Stimulated activated CD4-positive, alpha-beta T cell treated with anti-CD3 and anti-CD28 coated beads, Interleukin-12 subunit alpha, Interleukin-12 subunit beta, amount 100 ng/mL, for 4 hours (primary cell): Measurements from ENCODE around the gene SLC27A5.
"Not testable (repeated sequence)": the region's sequence is repeated elsewhere in the genome, so short reads cannot be mapped to it uniquely, and the experiment has no call there.

Source experiments
- DNase-seq: peaks from one replicate; pipeline ENCODE4 v3.0.0-alpha.2; 2020

Gene SLC27A5

GRCh38 chr19:58549664-58550361 is 38.0 kb upstream of the SLC27A5 start:
- no peak for DNase-seq

GRCh38 chr19:58548859-58549663 is 37.3 kb upstream of the SLC27A5 start:
- no peak for DNase-seq

DNA sequence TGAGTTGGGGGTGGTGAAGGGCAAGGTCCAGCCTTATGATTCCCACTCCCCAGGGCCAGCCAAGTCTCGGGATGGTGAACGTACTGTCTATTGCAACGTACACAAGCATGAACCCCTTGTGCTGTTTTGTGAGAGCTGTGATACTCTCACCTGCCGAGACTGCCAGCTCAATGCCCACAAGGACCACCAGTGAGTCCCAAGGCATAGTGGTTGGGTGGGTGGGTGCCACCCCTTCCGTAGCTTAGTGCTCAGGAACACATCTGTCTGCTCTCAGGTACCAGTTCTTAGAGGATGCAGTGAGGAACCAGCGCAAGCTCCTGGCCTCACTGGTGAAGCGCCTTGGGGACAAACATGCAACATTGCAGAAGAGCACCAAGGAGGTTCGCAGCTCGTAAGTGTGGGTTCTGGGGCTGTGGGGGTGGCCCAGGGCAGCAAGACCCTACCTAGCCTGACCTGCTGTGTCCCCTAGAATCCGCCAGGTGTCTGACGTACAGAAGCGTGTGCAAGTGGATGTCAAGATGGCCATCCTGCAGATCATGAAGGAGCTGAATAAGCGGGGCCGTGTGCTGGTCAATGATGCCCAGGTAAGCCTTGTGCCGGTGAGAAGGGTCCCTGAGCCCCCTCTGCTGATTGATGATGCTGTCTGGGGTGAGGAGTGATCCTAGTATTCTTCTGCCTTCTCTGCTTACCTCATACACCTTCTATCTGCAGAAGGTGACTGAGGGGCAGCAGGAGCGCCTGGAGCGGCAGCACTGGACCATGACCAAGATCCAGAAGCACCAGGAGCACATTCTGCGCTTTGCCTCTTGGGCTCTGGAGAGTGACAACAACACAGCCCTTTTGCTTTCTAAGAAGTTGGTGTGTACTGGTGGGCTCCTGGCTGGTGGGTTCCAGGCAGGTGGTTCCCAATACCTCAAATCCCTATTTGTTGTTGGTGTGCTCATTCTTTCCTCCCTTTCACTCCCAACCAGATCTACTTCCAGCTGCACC is 35.8 kb upstream of the SLC27A5 start:
- no peak for DNase-seq

- DNase-seq, result no peak
These were observed 34.3 kb upstream of the SLC27A5 start for GRCh38 chr19:58546019-58546530.

GRCh38 chr19:58545286-58546018 is 33.7 kb upstream of the SLC27A5 start:
- no peak for DNase-seq

- peak; percentile 71 for DNase-seq
These were observed 32.9 kb upstream of the SLC27A5 start for GRCh38 chr19:58544591-58545285.

DNA sequence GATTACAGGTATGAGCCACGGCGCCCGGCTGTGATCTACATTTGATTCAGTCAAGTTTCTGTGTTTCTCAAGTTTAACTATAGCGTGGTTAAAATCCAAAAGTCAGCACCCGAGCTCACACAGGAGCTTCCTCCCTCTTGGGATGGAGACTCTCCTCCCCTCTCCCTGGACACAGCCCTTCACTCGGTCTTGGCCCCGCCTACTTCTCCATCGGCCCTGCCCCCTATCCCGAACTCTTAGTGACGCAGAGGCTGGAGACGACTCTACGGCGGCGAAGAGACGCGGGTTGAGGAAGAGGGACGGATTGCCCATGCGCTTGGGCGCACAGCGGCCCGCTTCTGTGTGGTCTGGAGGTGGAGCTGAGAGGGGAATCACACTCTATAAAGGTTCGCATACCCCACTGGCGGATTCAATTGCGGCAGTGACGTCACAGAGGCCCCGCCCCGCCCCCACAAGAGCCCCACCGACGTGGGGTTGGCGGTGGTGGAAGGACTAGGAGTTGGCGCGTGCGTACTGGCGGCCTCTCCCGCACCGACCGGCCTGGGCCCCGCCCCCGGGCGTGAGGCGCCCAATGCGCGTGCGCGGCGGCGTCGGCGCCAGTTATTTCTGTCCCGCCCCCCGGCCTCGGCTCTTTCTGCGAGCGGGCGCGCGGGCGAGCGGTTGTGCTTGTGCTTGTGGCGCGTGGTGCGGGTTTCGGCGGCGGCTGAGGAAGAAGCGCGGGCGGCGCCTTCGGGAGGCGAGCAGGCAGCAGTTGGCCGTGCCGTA is 32.2 kb upstream of the SLC27A5 start, which contains the start of gene TRIM28:
TRIM28 (plus strand) TSS at position 239 of the 765 bp plus-strand sequence. CDS start 694 bp downstream, outside the sequence.
- DNase-seq, result peak; percentile 100

- DNase-seq, result not testable (repeated sequence)
These were observed 31.0 kb upstream of the SLC27A5 start for GRCh38 chr19:58542641-58543372.

DNA sequence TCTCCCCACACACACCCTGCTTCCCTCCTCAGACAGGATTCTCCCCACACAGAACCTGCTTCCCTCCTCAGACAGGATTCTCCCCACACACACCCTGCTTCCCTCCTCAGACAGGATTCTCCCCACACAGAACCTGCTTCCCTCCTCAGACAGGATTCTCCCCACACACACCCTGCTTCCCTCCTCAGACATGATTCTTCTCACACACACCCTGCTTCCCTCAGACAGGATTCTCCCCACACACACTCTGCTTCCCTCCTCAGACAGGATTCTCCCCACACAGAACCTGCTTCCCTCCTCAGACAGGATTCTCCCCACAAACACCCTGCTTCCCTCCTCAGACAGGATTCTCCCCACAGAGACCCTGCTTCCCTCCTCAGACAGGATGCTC is 27.4 kb upstream of the SLC27A5 start:
- DNase-seq, result not testable (repeated sequence)

- no peak for DNase-seq
These were observed 26.7 kb upstream of the SLC27A5 start for GRCh38 chr19:58538257-58539168.

DNA sequence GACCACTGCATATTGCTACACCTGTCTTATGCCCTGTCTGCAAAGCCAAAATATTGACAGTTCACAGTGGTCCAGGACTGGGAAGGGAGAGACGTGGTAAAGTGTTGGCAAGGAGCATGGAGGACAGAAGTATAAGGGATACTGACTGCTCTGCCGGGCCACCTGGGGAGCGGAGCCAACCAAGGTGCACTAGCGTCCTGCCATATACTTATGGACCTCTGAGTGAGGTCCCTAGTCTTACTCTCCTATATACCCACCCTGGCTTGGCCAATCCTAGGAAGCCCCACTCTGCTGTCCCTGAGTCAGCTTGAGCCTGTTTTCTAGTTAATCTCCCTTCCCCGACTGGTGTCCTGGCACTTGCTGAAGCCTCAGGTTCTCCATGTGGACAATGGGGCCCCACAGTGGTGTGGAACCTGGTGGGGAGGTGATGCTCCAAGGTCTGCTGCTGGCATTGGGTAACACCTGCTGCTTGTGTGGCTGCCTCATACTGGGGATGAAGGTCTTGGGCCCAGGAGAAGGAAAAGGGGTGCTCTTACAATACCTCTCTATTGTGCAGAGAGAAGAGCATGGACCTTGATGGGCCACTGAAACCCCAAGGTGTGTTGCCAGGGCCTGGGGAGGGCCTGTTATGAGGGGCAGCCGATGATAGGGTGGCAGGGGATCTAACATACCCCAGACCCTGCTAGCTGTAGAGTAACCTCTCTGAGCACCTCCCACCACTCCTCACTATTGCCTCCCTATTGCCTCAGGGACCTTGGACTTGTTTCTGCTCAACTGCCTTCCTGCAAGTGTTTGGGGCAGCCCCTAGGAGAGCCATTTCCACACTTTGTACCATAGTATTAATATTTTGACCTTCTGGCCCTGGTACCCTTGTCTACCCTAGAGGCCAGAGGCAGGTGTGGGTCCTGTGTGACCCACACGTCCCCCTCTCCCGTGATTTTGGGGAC is 25.3 kb upstream of the SLC27A5 start:
- no peak for DNase-seq

DNA sequence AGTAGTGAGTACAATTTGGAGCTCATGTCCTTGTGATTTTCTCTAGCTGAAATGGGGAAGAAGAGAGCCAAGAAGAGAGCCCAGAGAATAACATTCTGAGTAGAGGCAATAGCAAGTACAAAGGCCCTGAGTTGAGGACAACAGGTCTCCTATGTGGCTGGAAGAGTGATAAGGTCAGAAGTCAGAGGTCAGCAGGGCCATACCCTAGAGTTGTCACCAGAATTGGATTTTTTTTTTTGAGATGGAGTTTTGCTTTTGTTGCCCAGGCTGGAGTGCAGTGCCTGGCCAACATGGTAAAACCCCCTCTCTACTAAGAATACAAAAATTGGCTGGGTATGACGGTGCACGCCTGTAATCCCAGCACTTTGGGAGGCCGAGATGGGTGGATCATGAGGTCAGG is 24.1 kb upstream of the SLC27A5 start:
- DNase-seq, result no peak

GRCh38 chr19:58531034-58531840 is 19.4 kb upstream of the SLC27A5 start:
- DNase-seq, result no peak

- no peak for DNase-seq
These were observed 17.6 kb upstream of the SLC27A5 start for GRCh38 chr19:58529405-58529804.

GRCh38 chr19:58522709-58523108 is 10.9 kb upstream of the SLC27A5 start:
- DNase-seq, result no peak

DNA sequence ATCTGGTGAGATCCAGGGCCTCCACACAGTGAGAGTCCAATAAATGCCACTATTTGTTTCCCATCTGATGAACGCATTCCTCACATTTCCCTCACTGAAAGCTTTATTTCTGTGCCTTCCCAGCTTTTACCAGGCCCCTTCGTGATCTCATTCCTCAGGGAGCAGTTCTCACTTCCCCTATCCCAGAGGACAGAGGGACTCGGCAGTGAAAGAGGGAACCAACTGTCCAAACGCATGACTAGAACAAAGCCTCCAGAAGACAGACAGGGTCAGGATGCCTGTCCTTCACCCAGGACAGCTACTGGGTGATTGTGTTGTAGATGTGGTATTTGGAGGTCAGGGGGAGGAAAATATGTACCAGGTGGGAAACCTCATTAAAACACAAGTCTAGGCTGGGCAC is 9.9 kb upstream of the SLC27A5 start:
- no peak for DNase-seq

- DNase-seq, result no peak
These were observed 8.4 kb upstream of the SLC27A5 start for GRCh38 chr19:58520257-58520599.
